ENCODE results near the gene KCNA1. TPM values are rescaled to one million over a fixed set of nuclear protein-coding genes. Genes with fewer than 3 reads are reported as not detected.

The KCNA1 gene
- total RNA-seq, 1 experiment from 2014 or later: not detected

DNA sequence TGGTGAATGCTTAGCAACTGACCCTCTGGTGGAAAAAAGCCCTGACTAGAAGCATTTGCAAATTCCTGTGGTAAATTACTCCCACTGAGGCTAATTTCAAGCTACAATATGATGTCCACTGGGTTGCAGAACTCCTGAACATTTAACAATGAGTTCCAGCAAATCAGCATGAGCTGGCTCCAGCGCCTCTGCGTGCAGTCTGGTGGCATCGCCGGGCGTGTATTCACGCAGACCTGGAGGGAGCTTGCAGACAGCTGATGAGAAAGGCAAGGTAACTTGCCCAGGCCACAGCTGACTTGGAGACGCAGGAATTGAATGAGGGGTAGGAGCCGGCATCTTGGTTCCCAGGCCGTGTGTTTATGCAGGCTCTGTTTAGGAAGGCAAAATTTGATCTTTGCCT, 45.1 kb upstream of the KCNA1 start:
- ChIA-PET CTCF (interaction anchor here (1.4 kb wide), 1 partner anchor 9 kb away, joined by 4 read pairs; no protein-coding TSS in a partner anchor), RAD21 (ENCODE audit: low non-redundant PET in 1 of 2, low total read pairs in 2 of 2, uncharacterized antibody in 2 of 2, unreplicated experiment in 2 of 2) (no interaction called here), POLR2A (no interaction called here)
- no peak overlapping the region for H2AFZ ChIP-seq (ENCODE audit: low read depth, low read length, poor library complexity, severe bottlenecking)
- no peak overlapping the region for H3K4me2 ChIP-seq (ENCODE audit: low read length)
- no peaks in the 10 kb centered on the region for H3K9me3 ChIP-seq (ENCODE audit: control insufficient read depth in 1 of 2, insufficient read depth in 1 of 2, low read depth in 1 of 2, low read length in 2 of 2)
- ATAC-seq (no peak), DNase-seq (ENCODE audit: low read depth, low spot score) (no peak)
- no peaks in the 10 kb centered on the region for H3K79me2 ChIP-seq (ENCODE audit: insufficient read depth, low read length)
- H3K36me3 ChIP-seq (ENCODE audit: control insufficient read depth in 1 of 2, insufficient read depth in 2 of 2, low read length in 2 of 2): no peaks in the 10 kb centered on the region
- no peaks in the 10 kb centered on the region for H3K9me2 ChIP-seq (ENCODE audit: insufficient read depth)
- no peak overlapping the region for H3K27ac ChIP-seq (ENCODE audit: low read depth, low read length)
- H3K27me3 ChIP-seq (ENCODE audit: insufficient read depth, low read length): peaks cover 75% of the 10 kb centered on the region
- TF ChIP-seq ELF1 (IDR thresholded peaks at IDR 0.05; ENCODE audit: borderline replicate concordance, low read depth) (no peak), ZFX (IDR thresholded peaks at IDR 0.05) (no peak), JUND (IDR thresholded peaks at IDR 0.05) (no peak), EGR1 (IDR thresholded peaks at IDR 0.05; ENCODE audit: low read depth) (no peak)
- TF ChIP-seq, protein P1, sequence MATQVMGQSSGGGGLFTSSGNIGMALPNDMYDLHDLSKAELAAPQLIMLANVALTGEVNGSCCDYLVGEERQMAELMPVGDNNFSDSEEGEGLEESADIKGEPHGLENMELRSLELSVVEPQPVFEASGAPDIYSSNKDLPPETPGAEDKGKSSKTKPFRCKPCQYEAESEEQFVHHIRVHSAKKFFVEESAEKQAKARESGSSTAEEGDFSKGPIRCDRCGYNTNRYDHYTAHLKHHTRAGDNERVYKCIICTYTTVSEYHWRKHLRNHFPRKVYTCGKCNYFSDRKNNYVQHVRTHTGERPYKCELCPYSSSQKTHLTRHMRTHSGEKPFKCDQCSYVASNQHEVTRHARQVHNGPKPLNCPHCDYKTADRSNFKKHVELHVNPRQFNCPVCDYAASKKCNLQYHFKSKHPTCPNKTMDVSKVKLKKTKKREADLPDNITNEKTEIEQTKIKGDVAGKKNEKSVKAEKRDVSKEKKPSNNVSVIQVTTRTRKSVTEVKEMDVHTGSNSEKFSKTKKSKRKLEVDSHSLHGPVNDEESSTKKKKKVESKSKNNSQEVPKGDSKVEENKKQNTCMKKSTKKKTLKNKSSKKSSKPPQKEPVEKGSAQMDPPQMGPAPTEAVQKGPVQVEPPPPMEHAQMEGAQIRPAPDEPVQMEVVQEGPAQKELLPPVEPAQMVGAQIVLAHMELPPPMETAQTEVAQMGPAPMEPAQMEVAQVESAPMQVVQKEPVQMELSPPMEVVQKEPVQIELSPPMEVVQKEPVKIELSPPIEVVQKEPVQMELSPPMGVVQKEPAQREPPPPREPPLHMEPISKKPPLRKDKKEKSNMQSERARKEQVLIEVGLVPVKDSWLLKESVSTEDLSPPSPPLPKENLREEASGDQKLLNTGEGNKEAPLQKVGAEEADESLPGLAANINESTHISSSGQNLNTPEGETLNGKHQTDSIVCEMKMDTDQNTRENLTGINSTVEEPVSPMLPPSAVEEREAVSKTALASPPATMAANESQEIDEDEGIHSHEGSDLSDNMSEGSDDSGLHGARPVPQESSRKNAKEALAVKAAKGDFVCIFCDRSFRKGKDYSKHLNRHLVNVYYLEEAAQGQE (IDR thresholded peaks at IDR 0.05; ENCODE audit: low read depth): no peak
- no peak overlapping the region for H3K9ac ChIP-seq (ENCODE audit: low read length)
- intact Hi-C loops (cut with micrococcal nuclease): no loop called here
- no peaks in the 10 kb centered on the region for H4K20me1 ChIP-seq (ENCODE audit: insufficient read depth)
- no peak overlapping the region for H3K4me3 ChIP-seq (replicated peaks in 1 of 2; ENCODE audit: low read depth in 1 of 2, low read length in 2 of 2)
- no TSS peak for BruUV-seq (replicated peaks)
- H3K4me1 ChIP-seq (ENCODE audit: control insufficient read depth in 1 of 2, insufficient read depth in 2 of 2, low read length in 2 of 2): no peaks in the 10 kb centered on the region

DNA sequence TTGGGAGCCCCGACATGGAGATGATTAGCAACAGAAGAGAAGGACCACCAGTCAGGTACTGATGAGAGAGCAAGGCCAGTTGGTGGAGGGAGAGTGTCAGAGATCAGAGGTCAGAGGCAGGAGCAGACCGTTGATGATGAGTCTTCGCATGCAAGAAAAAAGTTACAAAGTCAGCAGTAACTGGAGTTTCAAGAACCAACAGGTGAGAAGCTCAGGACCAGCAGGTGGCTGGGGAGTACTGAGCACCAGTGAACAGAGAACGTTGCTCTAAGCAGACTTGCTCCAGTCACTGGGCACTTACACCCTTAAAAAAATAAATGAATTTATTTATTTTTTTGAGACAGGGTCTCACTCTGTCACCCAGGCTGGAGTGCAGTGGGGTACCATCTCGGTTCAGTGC, 44.5 kb upstream of the KCNA1 start:
- Histone ChIP-seq H3K4me3 (replicated peaks in 1 of 2; ENCODE audit: low read depth in 1 of 2, low read length in 2 of 2) (no peak overlapping the region), H2AFZ (ENCODE audit: low read depth, low read length, poor library complexity, severe bottlenecking) (no peak overlapping the region), H3K79me2 (ENCODE audit: insufficient read depth, low read length) (no peaks in the 10 kb centered on the region), H3K9me3 (ENCODE audit: control insufficient read depth in 1 of 2, insufficient read depth in 1 of 2, low read depth in 1 of 2, low read length in 2 of 2) (no peaks in the 10 kb centered on the region), H3K36me3 (ENCODE audit: control insufficient read depth in 1 of 2, insufficient read depth in 2 of 2, low read length in 2 of 2) (no peaks in the 10 kb centered on the region), H3K27ac (ENCODE audit: low read depth, low read length) (no peak overlapping the region), H3K27me3 (ENCODE audit: insufficient read depth, low read length) (peaks cover 80% of the 10 kb centered on the region), H3K9ac (ENCODE audit: low read length) (no peak overlapping the region), H3K4me2 (ENCODE audit: low read length) (no peak overlapping the region), H3K9me2 (ENCODE audit: insufficient read depth) (no peaks in the 10 kb centered on the region), H4K20me1 (ENCODE audit: insufficient read depth) (no peaks in the 10 kb centered on the region), H3K4me1 (ENCODE audit: control insufficient read depth in 1 of 2, insufficient read depth in 2 of 2, low read length in 2 of 2) (no peaks in the 10 kb centered on the region)
- ATAC-seq (no peak), DNase-seq (ENCODE audit: low read depth, low spot score) (no peak)
- POLR2A ChIA-PET: no interaction called here
- CTCF ChIA-PET: interaction anchor here (1.3 kb wide), 1 partner anchor 10 kb away, joined by 4 read pairs; no protein-coding TSS in a partner anchor
- intact Hi-C loops (cut with micrococcal nuclease): no loop called here
- RAD21 ChIA-PET (ENCODE audit: low non-redundant PET in 1 of 2, low total read pairs in 2 of 2, uncharacterized antibody in 2 of 2, unreplicated experiment in 2 of 2): no interaction called here
- no TSS peak for BruUV-seq (replicated peaks)
- no peak for TF ChIP-seq ELF1 (IDR thresholded peaks at IDR 0.05; ENCODE audit: borderline replicate concordance, low read depth)
- TF ChIP-seq SIN3A (IDR thresholded peaks at IDR 0.05; ENCODE audit: low read depth): no peak
- TF ChIP-seq EZH2 (IDR thresholded peaks at IDR 0.05): no peak
- TF ChIP-seq, protein P2, sequence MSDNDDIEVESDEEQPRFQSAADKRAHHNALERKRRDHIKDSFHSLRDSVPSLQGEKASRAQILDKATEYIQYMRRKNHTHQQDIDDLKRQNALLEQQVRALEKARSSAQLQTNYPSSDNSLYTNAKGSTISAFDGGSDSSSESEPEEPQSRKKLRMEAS (IDR thresholded peaks at IDR 0.05): no peak
- TF ChIP-seq, protein P3, sequence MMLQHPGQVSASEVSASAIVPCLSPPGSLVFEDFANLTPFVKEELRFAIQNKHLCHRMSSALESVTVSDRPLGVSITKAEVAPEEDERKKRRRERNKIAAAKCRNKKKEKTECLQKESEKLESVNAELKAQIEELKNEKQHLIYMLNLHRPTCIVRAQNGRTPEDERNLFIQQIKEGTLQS (IDR thresholded peaks at IDR 0.05): no peak
- TF ChIP-seq JUND (IDR thresholded peaks at IDR 0.05): no peak
- TF ChIP-seq, protein P4, sequence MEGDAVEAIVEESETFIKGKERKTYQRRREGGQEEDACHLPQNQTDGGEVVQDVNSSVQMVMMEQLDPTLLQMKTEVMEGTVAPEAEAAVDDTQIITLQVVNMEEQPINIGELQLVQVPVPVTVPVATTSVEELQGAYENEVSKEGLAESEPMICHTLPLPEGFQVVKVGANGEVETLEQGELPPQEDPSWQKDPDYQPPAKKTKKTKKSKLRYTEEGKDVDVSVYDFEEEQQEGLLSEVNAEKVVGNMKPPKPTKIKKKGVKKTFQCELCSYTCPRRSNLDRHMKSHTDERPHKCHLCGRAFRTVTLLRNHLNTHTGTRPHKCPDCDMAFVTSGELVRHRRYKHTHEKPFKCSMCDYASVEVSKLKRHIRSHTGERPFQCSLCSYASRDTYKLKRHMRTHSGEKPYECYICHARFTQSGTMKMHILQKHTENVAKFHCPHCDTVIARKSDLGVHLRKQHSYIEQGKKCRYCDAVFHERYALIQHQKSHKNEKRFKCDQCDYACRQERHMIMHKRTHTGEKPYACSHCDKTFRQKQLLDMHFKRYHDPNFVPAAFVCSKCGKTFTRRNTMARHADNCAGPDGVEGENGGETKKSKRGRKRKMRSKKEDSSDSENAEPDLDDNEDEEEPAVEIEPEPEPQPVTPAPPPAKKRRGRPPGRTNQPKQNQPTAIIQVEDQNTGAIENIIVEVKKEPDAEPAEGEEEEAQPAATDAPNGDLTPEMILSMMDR (IDR thresholded peaks at IDR 0.05 in 2 of 3, conservative IDR thresholded peaks at IDR 0.05 in 1 of 3; ENCODE audit: borderline replicate concordance in 1 of 3, insufficient read depth in 1 of 3, low read depth in 2 of 3, low read length in 2 of 3): no peak
- TF ChIP-seq POLR2AphosphoS5 (IDR thresholded peaks at IDR 0.05; ENCODE audit: low read depth, low read length): no peak
- TF ChIP-seq ZFX (IDR thresholded peaks at IDR 0.05): no peak
- TF ChIP-seq EZH2phosphoT487 (IDR thresholded peaks at IDR 0.05; ENCODE audit: borderline replicate concordance): no peak
